SK-N-SH (cell line): ENCODE measurements around the gene EYA2. TPM values are rescaled to one million over a fixed set of nuclear protein-coding genes. Genes with fewer than 3 reads are reported as not detected.

Experiments used
- CTCF ChIA-PET: fragments of 300-600, 350-600 bp; formaldehyde crosslinking; extraction: SDS; loops from one replicate; lab custom pipeline; 2021; lab: Yijun Ruan, JAX
- POLR2A ChIA-PET: fragments of 350-600 bp; sonication (Branson Sonifier 250); formaldehyde crosslinking; extraction: SDS; loops from one replicate; lab custom pipeline; 2020; ENCODE audit warnings: antibody characterized with exemption, inconsistent platforms; lab: Yijun Ruan, JAX
- DNase-seq: peaks from one replicate; pipeline ENCODE4 v3.0.0; 2012
- H2AFZ ChIP-seq: fragments of 200-600 bp; sonication (generic); 2 replicates; pipeline ENCODE4 v1.8.1; 2016; ENCODE audit warnings: antibody characterized with exemption, mild to moderate bottlenecking, low read depth
- H3F3A ChIP-seq: fragments of 200-600 bp; sonication (generic); replicated peaks from 2 replicates; pipeline ENCODE3; 2016; ENCODE audit warnings: antibody characterized with exemption, mild to moderate bottlenecking; ENCODE audit not compliant: insufficient read depth
- H3K27ac ChIP-seq, 2 experiments: fragments of 200-500 bp in 1 of 2; fragments of 200-600 bp in 1 of 2; sonication (Bioruptor generic) in 1 of 2; sonication (generic), shearing (Covaris generic) in 1 of 2; 2 replicates each; pipeline versions ENCODE4 v1.5.1 to v1.6.1; 2014 to 2016; ENCODE audit warnings: low read depth in 2 of 2, inconsistent platforms in 1 of 2, low read length in 1 of 2, mild to moderate bottlenecking in 1 of 2, mixed read lengths in 1 of 2
- H3K27me3 ChIP-seq: fragments of 200-600 bp; sonication (generic), shearing (Covaris generic); 2 replicates; pipeline ENCODE4 v1.6.1; 2016; ENCODE audit warnings: mixed run types; ENCODE audit not compliant: insufficient read depth
- H3K36me3 ChIP-seq, 2 experiments: fragments of 200-500 bp in 1 of 2; fragments of 200-600 bp in 1 of 2; sonication (Bioruptor generic) in 1 of 2; sonication (generic) in 1 of 2; replicated peaks in 1 of 2; 2 replicates each; pipeline versions ENCODE3 to v1.5.1; 2014 to 2016; ENCODE audit warnings: low read length in 1 of 2, mild to moderate bottlenecking in 1 of 2; ENCODE audit not compliant: insufficient read depth in 2 of 2, control insufficient read depth in 1 of 2
- H3K4me1 ChIP-seq, 2 experiments: fragments of 200-500 bp in 1 of 2; fragments of 200-600 bp in 1 of 2; sonication (Bioruptor generic) in 1 of 2; sonication (generic), shearing (Covaris generic) in 1 of 2; 2 replicates each; pipeline versions ENCODE4 v1.5.1 to v1.6.1; 2014 to 2016; ENCODE audit warnings: low read depth in 1 of 2, low read length in 1 of 2, mixed run types in 1 of 2; ENCODE audit not compliant: insufficient read depth in 2 of 2, control insufficient read depth in 1 of 2
- H3K4me2 ChIP-seq: fragments of 200-600 bp; sonication (generic), shearing (Covaris generic); 2 replicates; pipeline ENCODE4 v1.6.1; 2017; ENCODE audit warnings: mixed run types
- H3K4me3 ChIP-seq, 2 experiments: fragments of 200-500 bp in 1 of 2; fragments of 200-600 bp in 1 of 2; sonication (Bioruptor generic) in 1 of 2; sonication (generic), shearing (Covaris generic) in 1 of 2; 2 replicates each; pipeline versions ENCODE4 v1.5.1 to v1.8.1; 2014 to 2016; ENCODE audit warnings: low read depth in 2 of 2, inconsistent platforms in 1 of 2, low read length in 1 of 2, mild to moderate bottlenecking in 1 of 2, mixed read lengths in 1 of 2, moderate library complexity in 1 of 2
- H3K79me2 ChIP-seq: fragments of 200-600 bp; sonication (generic); 2 replicates; pipeline ENCODE4 v1.8.1; 2017; ENCODE audit warnings: mild to moderate bottlenecking; ENCODE audit not compliant: insufficient read depth
- H3K9ac ChIP-seq: fragments of 200-600 bp; sonication (generic); 2 replicates; pipeline ENCODE4 v1.6.1; 2017; ENCODE audit warnings: mixed run types
- H3K9me2 ChIP-seq: fragments of 200-600 bp; sonication (generic); 2 replicates; pipeline ENCODE4 v1.6.1; 2017; ENCODE audit warnings: mixed run types
- H3K9me3 ChIP-seq: fragments of 200-600 bp; sonication (generic); 2 replicates; pipeline ENCODE4 v1.6.1; 2017; ENCODE audit warnings: mixed run types, mild to moderate bottlenecking, moderate library complexity
- H4K20me1 ChIP-seq: fragments of 200-600 bp; sonication (generic); 2 replicates; pipeline ENCODE4 v1.6.1; 2017; ENCODE audit warnings: mild to moderate bottlenecking, mixed run types; ENCODE audit not compliant: insufficient read depth
- CHD2 ChIP-seq: fragments of 150-350 bp; IDR thresholded peaks from 2 replicates; pipeline ENCODE4 v1.6.1; 2018; ENCODE audit warnings: low read length; ENCODE audit not compliant: partially characterized antibody
- CTCF ChIP-seq: fragments of 200-600 bp; sonication (generic); IDR thresholded peaks from 2 replicates; pipeline ENCODE4 v1.6.1; 2017; ENCODE audit warnings: antibody characterized with exemption, mild to moderate bottlenecking, moderate library complexity
- FOSL2 ChIP-seq: IDR thresholded peaks from 2 replicates; pipeline ENCODE4 v1.4.0; 2012; ENCODE audit warnings: low read depth, mild to moderate bottlenecking, moderate library complexity, borderline replicate concordance
- FOXJ3 ChIP-seq: sonication (generic); formaldehyde crosslinking; IDR thresholded peaks from 2 replicates; pipeline ENCODE4 v1.5.1; 2020; ENCODE audit warnings: mild to moderate bottlenecking, missing genetic modification reagents
- GABPA ChIP-seq: IDR thresholded peaks from 2 replicates; pipeline ENCODE4 v1.4.0; 2012; ENCODE audit warnings: low read depth, mild to moderate bottlenecking
- GATA2 ChIP-seq: sonication (generic); formaldehyde crosslinking; IDR thresholded peaks from 2 replicates; pipeline ENCODE4 v1.5.0; 2020; ENCODE audit warnings: mild to moderate bottlenecking, missing genetic modification reagents
- JUND ChIP-seq: IDR thresholded peaks from 2 replicates; pipeline ENCODE4 v1.4.0; 2012
- MAX ChIP-seq: IDR thresholded peaks from 2 replicates; pipeline ENCODE4 v1.4.0; 2012; ENCODE audit warnings: low read depth
- MEF2A ChIP-seq: IDR thresholded peaks from 2 replicates; pipeline ENCODE4 v1.4.0; 2012; ENCODE audit warnings: low read depth, borderline replicate concordance
- NRF1 ChIP-seq: IDR thresholded peaks from 2 replicates; pipeline ENCODE4 v1.6.1; 2012; ENCODE audit warnings: low read depth, mild to moderate bottlenecking, low read length
- PBX3 ChIP-seq: IDR thresholded peaks from 2 replicates; pipeline ENCODE4; 2012
- POLR2AphosphoS5 ChIP-seq: IDR thresholded peaks from 2 replicates; pipeline ENCODE4 v1.6.1; 2012; ENCODE audit warnings: low read depth, low read length
- RAD21 ChIP-seq: IDR thresholded peaks from 2 replicates; pipeline ENCODE4 v1.6.1; 2012; ENCODE audit warnings: mild to moderate bottlenecking, low read length
- REST ChIP-seq: IDR thresholded peaks from 2 replicates; pipeline ENCODE4 v1.6.1; 2012; ENCODE audit warnings: mild to moderate bottlenecking, low read depth, low read length, moderate library complexity
- RFX5 ChIP-seq: IDR thresholded peaks from 2 replicates; pipeline ENCODE4 v1.6.1; 2012; ENCODE audit warnings: mild to moderate bottlenecking, improper control_type of control experiment, low read length
- RXRA ChIP-seq: IDR thresholded peaks from 2 replicates; pipeline ENCODE4 v1.4.0; 2012; ENCODE audit warnings: low read depth, mild to moderate bottlenecking, borderline replicate concordance
- TAF1 ChIP-seq: IDR thresholded peaks from 2 replicates; pipeline ENCODE4 v1.6.1; 2012; ENCODE audit warnings: low read depth, mild to moderate bottlenecking, low read length, moderate library complexity, borderline replicate concordance
- TCF12 ChIP-seq: IDR thresholded peaks from 2 replicates; pipeline ENCODE4 v1.4.0; 2012
- WGBS: methylation state at CpG from one replicate; pipeline ENCODE4 v1.1.6; 2017; ENCODE audit warnings: low lambda C conversion rate; 5-methylcytosine and 5-hydroxymethylcytosine counted together
- polyA plus RNA-seq, 3 experiments: library from polyadenylated mRNA; depleted of rRNA; stranded (reverse); fragments of >200 nt; gene quantifications; 2 replicates each; pipeline ENCODE4 v1.2.3, GENCODE V29; 2012

EYA2 gene
- polyA plus RNA-seq, 1 of the 3 experiments (the other 2 are of a cell fraction): 0.05 TPM

- H3K27me3 ChIP-seq: no peaks in the 10 kb centered on the region
- no peak overlapping the region for H3K4me3 ChIP-seq
- POLR2A ChIA-PET: no interaction called here
- TF ChIP-seq CHD2: no peak
- no peak for TF ChIP-seq JUND
- TF ChIP-seq POLR2AphosphoS5: no peak
- no peak for TF ChIP-seq FOXJ3 (CRISPR knock-in tag)
- TF ChIP-seq GABPA: no peak
- TF ChIP-seq GATA2 (CRISPR knock-in tag): no peak
- no peak for TF ChIP-seq NRF1
- TF ChIP-seq REST: no peak
- TF ChIP-seq FOSL2: no peak
- TF ChIP-seq CTCF: no peak
- H4K20me1 ChIP-seq: no peaks in the 10 kb centered on the region
- DNase-seq: no peak
- H3K79me2 ChIP-seq: no peaks in the 10 kb centered on the region
- CTCF ChIA-PET: no interaction called here
- no peaks in the 10 kb centered on the region for H3K9me2 ChIP-seq
- no peak overlapping the region for H3K9ac ChIP-seq
- no peak overlapping the region for H3K27ac ChIP-seq
- H3K4me2 ChIP-seq: no peak overlapping the region
- 82% methylated on average over 17 of the region's 17 CpGs for WGBS
- H3K4me1 ChIP-seq: peaks cover 0 to 18% of the 10 kb centered on the region in 2 experiments; a peak in 1 of 4 replicates
- H3F3A ChIP-seq: no peaks in the 10 kb centered on the region
- no peaks in the 10 kb centered on the region for H3K9me3 ChIP-seq
- H2AFZ ChIP-seq: no peak overlapping the region
- H3K36me3 ChIP-seq: no peaks in the 10 kb centered on the region
These were observed 70.2 kb downstream of the EYA2 start for GRCh38 chr20:46964618-46965455.

- Histone ChIP-seq H4K20me1 (no peaks in the 10 kb centered on the region), H3K9me3 (no peaks in the 10 kb centered on the region), H3K9me2 (no peaks in the 10 kb centered on the region), H3F3A (no peaks in the 10 kb centered on the region), H3K27ac (no peak overlapping the region), H3K79me2 (no peaks in the 10 kb centered on the region), H2AFZ (no peak overlapping the region), H3K27me3 (no peaks in the 10 kb centered on the region), H3K4me1 (peaks cover 0 to 18% of the 10 kb centered on the region in 2 experiments; a peak in 1 of 4 replicates), H3K4me2 (no peak overlapping the region), H3K9ac (no peak overlapping the region), H3K36me3 (no peaks in the 10 kb centered on the region), H3K4me3 (no peak overlapping the region)
- 72% methylated on average over 7 of the region's 14 CpGs for WGBS
- POLR2A ChIA-PET: no interaction called here
- CTCF ChIA-PET: no interaction called here
- no peak for DNase-seq
- TF ChIP-seq RAD21 (no peak), GATA2 (CRISPR knock-in tag) (no peak), CTCF (no peak), PBX3 (no peak), TCF12 (no peak), CHD2 (no peak), RXRA (no peak), MAX (no peak), FOXJ3 (CRISPR knock-in tag) (no peak), RFX5 (no peak), MEF2A (no peak), TAF1 (no peak), FOSL2 (no peak)
These were observed 70.8 kb downstream of the EYA2 start for GRCh38 chr20:46965477-46965876.
